HG03139 (cell line): Measurements from ENCODE around the gene EZH1.
A peak's percentile ranks its signal among the peaks of the same experiment; 100 is the strongest.

Experiments used
- ATAC-seq: cut with Tn5 transposase; IDR thresholded peaks from one replicate; pipeline ENCODE4 v1.9.1; 2021; ENCODE audit not compliant: unreplicated experiment

EZH1 gene

DNA sequence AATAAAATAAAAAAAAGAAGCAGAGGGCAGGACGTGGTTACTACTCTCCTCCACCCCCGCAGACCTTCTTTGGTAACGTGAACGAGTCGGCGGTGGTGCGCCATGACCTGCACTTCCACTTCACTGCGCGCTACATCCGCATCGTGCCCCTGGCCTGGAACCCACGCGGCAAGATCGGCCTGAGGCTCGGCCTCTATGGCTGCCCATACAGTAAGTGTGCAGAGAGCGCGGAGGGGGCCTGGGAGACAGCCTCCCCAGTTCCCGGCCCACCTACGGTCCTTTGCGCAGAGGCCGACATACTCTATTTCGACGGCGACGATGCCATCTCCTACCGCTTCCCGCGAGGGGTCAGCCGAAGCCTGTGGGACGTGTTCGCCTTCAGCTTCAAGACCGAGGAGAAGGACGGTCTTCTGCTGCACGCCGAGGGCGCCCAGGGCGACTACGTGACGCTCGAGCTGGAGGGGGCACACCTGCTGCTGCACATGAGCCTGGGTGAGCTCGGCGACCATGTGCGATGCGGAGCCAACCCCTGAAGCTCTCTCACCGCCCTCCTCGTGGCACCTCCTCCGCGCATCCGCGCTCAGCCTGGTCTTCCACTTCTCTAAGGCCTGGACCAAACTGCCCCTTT is 59.8 kb downstream of the EZH1 start:
- no peak for ATAC-seq

- ATAC-seq, result no peak
These were observed 61.3 kb downstream of the EZH1 start for GRCh38 chr17:42683407-42684034.

- no peak for ATAC-seq
These were observed 62.0 kb downstream of the EZH1 start for GRCh38 chr17:42682722-42683403.

- ATAC-seq, result no peak
These were observed 62.7 kb downstream of the EZH1 start, which contains the start of gene CNTNAP1 for GRCh38 chr17:42681976-42682721. Gene CNTNAP1, plus strand, starts transcription at chr17:42682531. Its CDS starts 299 bp downstream, at chr17:42682830.

DNA sequence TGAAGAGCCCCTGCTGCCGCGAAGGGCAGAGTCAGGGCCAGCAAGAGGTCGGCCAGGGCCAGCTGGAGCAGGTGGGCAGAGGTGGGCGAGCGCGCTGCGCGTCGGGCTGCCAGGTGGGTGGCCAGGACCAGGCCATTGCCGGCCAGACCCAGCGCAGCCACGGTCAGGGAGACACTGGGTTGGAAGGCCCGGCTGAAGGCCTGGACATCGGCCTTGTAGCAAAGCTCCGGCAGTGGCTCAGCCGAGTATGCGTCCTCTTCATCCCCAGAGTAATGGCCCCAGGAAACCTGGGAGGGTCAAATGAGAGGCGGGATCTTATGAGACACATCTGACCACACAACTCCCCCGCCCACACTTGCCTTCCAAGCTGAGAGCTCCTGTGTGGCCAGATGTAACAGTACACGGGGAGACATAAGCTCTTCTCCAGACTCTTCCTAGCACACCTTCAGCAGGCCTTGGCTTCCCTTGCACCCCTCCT is 64.5 kb downstream of the EZH1 start:
- ATAC-seq, result no peak

- ATAC-seq, result peak; percentile 25
These were observed 65.1 kb downstream of the EZH1 start for GRCh38 chr17:42679492-42680330.

DNA sequence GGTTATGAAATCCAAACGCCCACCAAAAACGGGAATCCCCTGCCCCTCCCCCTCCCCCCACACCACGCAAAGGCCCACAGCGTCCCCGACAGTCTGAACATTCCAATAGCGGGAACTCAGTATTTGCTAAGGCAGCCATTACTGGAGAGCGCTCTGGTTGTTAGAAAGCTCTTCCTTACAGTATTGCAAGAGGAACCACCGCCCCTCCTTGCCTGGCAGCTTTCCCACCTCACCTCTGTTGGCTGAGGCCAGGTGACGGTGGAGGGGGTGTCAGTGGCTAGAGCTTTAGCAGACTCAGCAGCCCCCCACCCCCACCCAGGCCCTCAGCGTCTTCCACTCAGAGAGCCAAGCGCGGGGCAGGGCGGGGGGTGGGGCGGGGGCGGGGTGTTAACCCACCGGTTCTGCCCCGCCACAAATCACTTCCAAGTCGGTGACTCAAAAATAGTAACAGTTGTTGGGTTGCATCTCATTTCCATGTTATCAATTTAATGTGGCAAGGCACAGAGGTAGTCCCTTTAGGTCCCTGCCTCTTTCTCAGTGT is 65.8 kb downstream of the EZH1 start:
- ATAC-seq, result no peak

GRCh38 chr17:42677921-42678781 is 66.7 kb downstream of the EZH1 start:
- no peak for ATAC-seq

GRCh38 chr17:42677012-42677857 is 67.6 kb downstream of the EZH1 start:
- ATAC-seq, result peak; percentile 54

GRCh38 chr17:42676424-42677011 is 68.3 kb downstream of the EZH1 start, which contains the start of gene PLEKHH3:
Gene PLEKHH3, minus strand, starts transcription at chr17:42676994. Its CDS starts 431 bp downstream, at chr17:42676563.
- ATAC-seq, result no peak

DNA sequence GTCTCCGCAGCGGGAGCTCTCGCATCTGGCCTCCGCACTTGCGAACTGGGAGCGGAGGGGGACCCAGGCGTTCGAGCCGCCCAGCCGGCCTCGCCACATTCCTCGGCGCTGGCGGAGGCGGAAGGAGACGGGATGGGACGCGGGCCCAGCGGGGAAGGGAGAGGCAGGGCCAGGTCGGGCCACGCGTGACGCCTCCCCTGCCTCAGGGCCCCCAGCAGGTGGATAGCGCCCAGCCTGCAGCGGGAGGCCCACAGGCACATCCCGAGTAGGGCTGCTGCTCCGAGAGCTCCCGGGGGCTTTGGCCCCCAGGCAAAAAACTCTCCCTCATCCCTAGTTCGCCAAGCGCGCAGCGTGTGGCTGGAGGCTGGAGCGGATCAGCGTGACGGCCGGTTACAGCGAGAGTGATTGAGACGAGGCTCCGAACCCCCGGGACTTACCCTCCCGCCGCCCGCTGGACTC is 68.8 kb downstream of the EZH1 start:
- no peak for ATAC-seq

GRCh38 chr17:42675348-42675964 is 69.4 kb downstream of the EZH1 start:
- ATAC-seq, result no peak

GRCh38 chr17:42674755-42675347 is 70.0 kb downstream of the EZH1 start:
- ATAC-seq, result no peak

GRCh38 chr17:42673885-42674754 is 70.7 kb downstream of the EZH1 start:
- no peak for ATAC-seq

DNA sequence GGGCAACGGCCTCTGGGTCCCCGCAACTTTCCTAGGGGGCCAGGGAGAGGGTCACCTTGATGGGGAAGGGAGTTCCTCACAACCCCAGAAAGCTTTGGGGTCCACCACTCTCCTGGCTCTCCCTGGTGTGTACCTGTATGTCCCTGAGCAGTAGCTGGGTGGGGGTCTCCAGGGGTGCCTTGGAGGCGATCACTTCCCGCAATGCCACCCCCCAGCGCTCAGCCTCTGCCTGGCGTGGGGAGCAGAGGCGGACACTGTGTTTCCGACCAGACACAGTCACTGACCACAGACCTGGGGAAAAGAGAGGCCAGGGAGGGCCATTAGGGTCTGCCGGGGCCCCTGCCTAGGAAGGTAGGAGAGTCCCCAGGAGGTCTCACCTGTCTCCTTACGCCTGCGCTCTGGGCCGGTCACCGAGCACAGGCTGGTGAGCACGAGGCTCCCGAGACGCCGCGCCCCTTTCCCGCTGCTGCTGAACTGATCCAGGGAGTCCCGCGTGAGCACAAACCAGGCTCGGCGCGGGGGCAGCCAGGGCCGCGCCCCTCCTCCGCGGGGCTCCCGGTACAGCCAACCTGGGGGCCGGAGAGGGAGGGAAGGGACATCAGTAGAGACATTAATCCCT is 71.5 kb downstream of the EZH1 start:
- no peak for ATAC-seq

DNA sequence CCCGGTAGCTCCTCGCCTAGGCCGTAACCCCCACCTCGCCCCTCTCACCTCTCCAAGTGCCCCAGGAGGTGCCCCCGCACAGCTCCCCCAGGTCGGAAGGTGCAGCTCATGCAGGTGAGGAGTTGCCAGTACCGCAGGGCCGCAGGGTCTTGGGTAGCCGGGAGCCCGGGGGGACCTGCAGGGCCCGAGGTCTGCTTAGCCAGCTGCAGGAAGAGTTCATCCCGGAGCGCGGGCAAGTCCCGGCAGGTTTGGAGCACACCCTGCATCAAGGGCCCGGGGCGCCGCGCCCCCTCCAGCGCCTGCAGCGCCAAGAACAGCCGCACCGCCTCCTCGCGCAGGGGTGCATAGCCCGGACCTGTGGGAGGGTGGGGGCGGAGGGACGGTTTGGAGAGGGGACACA is 72.8 kb downstream of the EZH1 start:
- ATAC-seq, result no peak
